ENCODE data around the gene FBXW8. TPM values are rescaled to one million over a fixed set of nuclear protein-coding genes. Genes with fewer than 3 reads are reported as not detected.

The FBXW8 gene
- total RNA-seq, 1 donor = 24.6 TPM

GRCh38 chr12:117069101-117069797 lies 158.5 kb downstream of the FBXW8 start:
- no peak overlapping the region for H3K4me3 ChIP-seq (ENCODE audit: low read depth, low read length)
- DNase-seq (ENCODE audit: low read depth) = no peak
- TF ChIP-seq CTCF (IDR thresholded peaks at IDR 0.05; ENCODE audit: insufficient read depth, low read depth, low read length) = no peak

- DNase-seq (ENCODE audit: low read depth) = no peak
- no peak overlapping the region for H3K4me3 ChIP-seq (ENCODE audit: low read depth, low read length)
- TF ChIP-seq CTCF (IDR thresholded peaks at IDR 0.05; ENCODE audit: insufficient read depth, low read depth, low read length) = no peak
These were observed 159.5 kb downstream of the FBXW8 start for GRCh38 chr12:117069926-117070900.

- TF ChIP-seq CTCF (IDR thresholded peaks at IDR 0.05; ENCODE audit: insufficient read depth, low read depth, low read length) = no peak
- H3K4me3 ChIP-seq (ENCODE audit: low read depth, low read length) = no peak overlapping the region
- no peak for DNase-seq (ENCODE audit: low read depth)
These were observed 160.3 kb downstream of the FBXW8 start for GRCh38 chr12:117071009-117071408.

- H3K4me3 ChIP-seq (ENCODE audit: low read depth, low read length) = no peak overlapping the region
- TF ChIP-seq CTCF (IDR thresholded peaks at IDR 0.05; ENCODE audit: insufficient read depth, low read depth, low read length) = no peak
- no peak for DNase-seq (ENCODE audit: low read depth)
These were observed 161.4 kb downstream of the FBXW8 start for GRCh38 chr12:117072106-117072505.

GRCh38 chr12:117072736-117073490 lies 162.2 kb downstream of the FBXW8 start:
- TF ChIP-seq CTCF (IDR thresholded peaks at IDR 0.05; ENCODE audit: insufficient read depth, low read depth, low read length) = no peak
- no peak overlapping the region for H3K4me3 ChIP-seq (ENCODE audit: low read depth, low read length)
- no peak for DNase-seq (ENCODE audit: low read depth)

GRCh38 chr12:117073611-117074010 lies 162.9 kb downstream of the FBXW8 start:
- TF ChIP-seq CTCF (IDR thresholded peaks at IDR 0.05; ENCODE audit: insufficient read depth, low read depth, low read length) = no peak
- no peak for DNase-seq (ENCODE audit: low read depth)
- H3K4me3 ChIP-seq (ENCODE audit: low read depth, low read length) = no peak overlapping the region

All from fibroblast of villous mesenchyme (primary cell).